Medulla oblongata (tissue), 1 donor: ENCODE results near the gene SHD.
A peak's percentile ranks its signal among the peaks of the same experiment; 100 is the strongest.
"Not testable (repeated sequence)": the region's sequence is repeated elsewhere in the genome, so short reads cannot be mapped to it uniquely, and the experiment has no call there.

Experiments used
- DNase-seq: peaks from one replicate; pipeline ENCODE4 v3.0.0-alpha.2; 2015; ENCODE audit errors: extremely low spot score

SHD gene

GRCh38 chr19:4327252-4327876 is 48.3 kb downstream of the SHD start:
- no peak for DNase-seq

GRCh38 chr19:4327877-4328242 is 48.8 kb downstream of the SHD start:
- no peak for DNase-seq

- peak; percentile 92 for DNase-seq
These were observed 49.4 kb downstream of the SHD start for GRCh38 chr19:4328243-4328990.

- not testable (repeated sequence) for DNase-seq
These were observed 50.1 kb downstream of the SHD start for GRCh38 chr19:4328991-4329681.

GRCh38 chr19:4329858-4330257 is 50.8 kb downstream of the SHD start:
- DNase-seq, result no peak

GRCh38 chr19:4334929-4335570 is 56.0 kb downstream of the SHD start:
- no peak for DNase-seq

- DNase-seq, result peak; percentile 43
These were observed 58.9 kb downstream of the SHD start for GRCh38 chr19:4337906-4338440.

GRCh38 chr19:4338441-4339355 is 59.6 kb downstream of the SHD start, which contains the start of gene STAP2:
TSS of gene STAP2 (minus strand) at chr19:4338827. CDS start at chr19:4338753, 74 bp downstream.
- no peak for DNase-seq
